Hindlimb muscle (tissue), 1 donor: Measurements from ENCODE around the gene ACAD10. TPM values are rescaled to one million over a fixed set of nuclear protein-coding genes. Genes with fewer than 3 reads are reported as not detected.

ENCODE experiments used
- DNase-seq: peaks from one replicate; pipeline ENCODE4 v3.0.0-alpha.2; 2013
- polyA plus RNA-seq: library from polyadenylated mRNA; unstranded; fragments of 120-200 nt; gene quantifications from one replicate; pipeline ENCODE4 v1.2.1, GENCODE V29; 2013; ENCODE audit not compliant: insufficient read length

Gene ACAD10
- polyA plus RNA-seq, 1 donor = 22.7 TPM

DNA sequence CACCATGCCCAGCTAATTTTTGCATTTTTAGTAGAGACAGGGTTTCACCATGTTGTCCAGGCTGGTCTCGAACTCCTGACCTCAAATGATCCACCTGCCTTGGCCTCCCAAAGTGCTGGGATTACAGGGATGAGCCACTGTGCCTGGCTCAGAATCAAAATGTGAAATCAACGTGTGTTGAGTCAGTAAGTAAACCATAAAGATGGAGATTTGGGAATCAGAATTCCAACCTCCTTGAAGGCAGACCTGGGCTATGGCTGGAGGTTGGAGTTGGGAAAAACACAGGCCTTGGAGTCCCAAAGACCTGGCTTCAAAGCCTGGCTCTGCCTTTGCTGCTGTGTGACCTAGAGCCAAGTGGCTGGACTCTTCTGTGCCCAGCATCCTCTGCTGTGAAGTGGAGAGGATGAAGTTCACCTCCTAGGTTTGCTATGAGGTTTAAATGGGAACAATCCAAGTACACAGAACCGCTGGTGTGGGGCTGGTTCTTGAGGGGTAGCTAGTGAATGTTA is 91.0 kb downstream of the ACAD10 start:
- DNase-seq = no peak

DNA sequence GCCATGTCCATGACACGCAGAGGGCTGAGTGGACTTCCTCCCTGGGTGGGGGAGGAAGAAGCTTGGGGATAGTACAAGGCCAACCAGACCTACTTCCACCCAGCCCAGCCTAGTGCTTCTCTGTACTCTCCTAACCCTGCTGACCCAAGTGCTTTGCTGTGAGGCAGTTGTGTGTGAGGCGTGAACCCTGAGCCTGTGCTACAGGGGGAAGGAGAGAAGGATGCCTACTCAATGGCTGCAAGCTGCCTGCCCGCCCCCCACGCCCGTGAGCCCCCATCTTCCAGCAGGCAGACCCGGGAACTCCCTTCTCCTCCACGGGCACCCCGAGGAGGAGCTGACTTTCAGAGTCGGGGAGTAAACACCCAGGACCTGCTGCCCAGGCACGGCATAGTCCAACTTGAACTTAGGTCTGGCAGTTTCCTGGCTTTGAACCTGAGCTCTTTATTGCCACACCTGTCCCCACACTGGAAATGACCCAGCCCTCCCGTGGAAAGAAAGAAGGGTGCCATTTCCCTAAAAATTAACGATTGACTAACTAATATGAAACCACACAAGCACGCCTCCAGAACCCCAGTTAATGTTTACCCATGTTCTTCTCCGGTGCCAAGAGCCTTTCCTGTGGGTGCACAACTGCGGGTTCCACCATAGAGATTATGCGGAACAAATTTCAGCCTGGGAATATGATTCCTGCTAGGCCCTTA is 91.6 kb downstream of the ACAD10 start:
- no peak for DNase-seq

DNA sequence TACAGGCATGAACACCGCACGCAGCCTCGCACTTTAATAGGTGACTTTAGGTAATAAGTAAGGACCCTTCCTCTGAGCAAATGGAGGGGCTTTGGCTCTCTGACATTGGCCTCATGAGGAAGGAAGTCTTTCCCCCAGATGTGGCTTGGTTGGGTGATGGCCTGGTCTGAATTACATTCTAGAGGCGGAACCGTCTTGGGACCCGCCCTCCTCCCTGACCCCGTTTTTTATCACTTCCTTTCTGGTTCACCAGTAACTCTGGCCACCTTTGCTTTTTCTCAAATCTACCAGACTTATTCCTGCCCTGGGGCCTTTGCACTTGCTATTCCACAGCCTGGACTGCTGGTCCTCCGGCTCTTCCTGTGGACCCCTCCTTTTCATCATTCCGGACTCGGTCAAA is 94.3 kb downstream of the ACAD10 start:
- no peak for DNase-seq

DNA sequence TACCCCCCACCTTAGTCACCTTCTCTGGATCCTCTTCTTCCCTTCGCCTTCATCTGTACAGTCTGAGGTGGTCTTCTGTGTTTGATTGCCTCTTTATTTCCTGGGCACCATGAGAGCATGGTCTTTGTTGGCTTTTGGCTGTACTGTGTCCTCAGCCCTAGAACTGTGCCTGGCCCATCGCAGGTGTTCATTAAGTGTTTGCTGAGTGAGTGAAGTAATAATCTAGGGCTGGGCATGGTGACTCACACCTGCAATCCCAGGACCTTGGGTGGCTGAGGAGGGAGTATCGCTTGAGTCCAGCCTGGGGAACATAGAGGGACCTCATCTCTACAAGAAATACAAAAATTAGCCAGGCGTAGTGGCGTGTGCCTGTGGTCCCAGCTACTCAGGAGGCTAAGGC is 94.8 kb downstream of the ACAD10 start:
- DNase-seq = no peak

DNA sequence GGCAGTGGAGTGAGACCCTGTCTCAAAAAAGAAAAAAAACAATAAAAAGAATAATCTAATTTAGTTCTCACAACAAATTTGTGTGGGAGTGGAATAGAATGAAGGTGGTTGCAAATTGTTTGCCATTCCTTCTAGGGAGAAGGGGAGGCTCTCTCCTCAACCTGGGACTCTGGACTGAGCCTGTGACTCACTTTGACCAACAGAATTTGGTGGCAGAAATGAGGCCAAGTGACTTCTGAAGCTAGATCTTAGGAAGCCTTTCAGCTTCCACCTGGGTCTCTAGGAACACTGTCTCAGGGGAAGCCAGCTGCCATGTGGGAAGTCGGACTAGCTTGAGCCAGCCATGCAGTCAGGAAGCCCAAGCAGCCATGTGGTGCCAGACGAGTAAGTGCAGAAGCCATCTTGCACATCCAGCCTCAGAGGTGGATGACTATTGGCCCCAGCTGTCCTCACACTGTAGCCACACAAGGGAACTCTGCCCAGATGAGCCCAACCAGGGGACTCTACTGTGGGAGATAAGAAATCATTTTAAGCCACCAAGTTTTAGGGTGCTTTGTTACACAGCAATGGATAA is 95.3 kb downstream of the ACAD10 start:
- no peak for DNase-seq

DNA sequence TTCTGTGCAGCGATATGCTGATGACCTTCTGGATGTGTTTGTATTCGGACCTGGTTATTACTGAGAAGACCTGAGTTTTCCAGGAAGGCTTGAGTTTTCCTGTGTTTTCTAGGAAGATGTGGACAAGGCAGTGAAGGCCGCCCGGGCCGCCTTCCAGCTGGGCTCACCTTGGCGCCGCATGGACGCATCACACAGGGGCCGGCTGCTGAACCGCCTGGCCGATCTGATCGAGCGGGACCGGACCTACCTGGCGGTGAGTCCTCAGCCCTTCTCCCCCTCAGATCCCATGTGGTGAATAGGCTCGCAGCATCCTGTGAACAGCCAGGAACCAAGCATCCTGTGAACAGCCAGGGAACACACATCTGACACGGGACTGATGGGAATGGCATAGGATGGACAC is 97.2 kb downstream of the ACAD10 start:
- DNase-seq = no peak

DNA sequence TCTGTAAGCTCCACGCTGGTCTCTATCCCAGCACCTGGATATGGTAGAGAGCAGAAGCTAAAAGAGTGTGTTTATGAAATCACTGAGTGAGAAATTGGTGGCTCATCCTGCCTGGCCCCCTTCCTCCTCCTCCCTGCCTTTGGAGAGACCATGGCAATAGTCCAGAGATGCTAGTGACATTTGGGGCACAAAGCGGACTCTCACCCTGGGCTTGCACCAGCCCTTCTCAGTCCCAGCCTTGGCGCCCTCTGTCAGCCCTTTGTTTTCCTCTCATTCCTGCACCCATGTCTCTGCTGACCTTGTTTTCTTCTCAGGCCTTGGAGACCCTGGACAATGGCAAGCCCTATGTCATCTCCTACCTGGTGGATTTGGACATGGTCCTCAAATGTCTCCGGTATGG is 99.1 kb downstream of the ACAD10 start:
- DNase-seq = no peak

DNA sequence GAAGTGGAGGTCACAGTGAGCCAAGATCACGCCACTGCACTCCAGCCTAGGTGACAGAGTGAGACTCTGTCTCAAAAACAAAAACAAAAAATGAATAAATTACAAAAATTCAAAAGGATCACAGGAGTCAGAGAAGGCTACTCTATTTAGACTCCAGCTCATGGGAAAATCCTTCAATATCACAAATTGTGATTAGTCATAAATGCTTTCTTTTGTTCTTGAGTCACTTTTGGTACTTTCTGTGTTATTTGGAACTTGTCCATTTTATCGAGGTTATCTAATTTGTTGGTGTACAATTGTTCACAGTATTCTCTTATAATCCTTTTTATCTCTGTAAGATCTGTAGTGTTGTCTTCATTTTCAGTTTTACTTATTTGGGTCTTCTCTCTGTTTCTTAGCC is 99.8 kb downstream of the ACAD10 start:
- no peak for DNase-seq

DNA sequence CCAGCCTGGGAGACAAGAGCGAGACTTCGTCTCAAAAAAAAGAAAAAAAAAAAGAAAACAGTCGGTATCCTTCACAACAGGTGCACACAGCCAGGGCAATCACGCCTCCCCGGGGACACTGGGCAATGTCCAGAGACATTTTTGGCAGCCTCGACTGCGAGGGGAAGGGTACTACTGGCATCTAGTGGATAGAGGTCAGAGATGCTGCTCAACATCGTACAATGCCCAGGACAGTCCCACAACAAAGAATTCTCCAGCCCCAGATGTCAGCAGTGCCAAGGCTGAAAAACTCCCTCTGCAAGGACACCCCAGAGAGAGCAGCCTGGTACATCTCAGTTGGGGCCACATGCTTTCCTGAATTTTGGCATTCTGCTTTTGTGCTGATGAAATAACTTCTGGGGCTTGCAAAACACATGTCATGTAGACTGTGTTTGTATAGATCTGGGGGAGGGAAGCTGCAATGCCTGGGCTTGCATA is 102.4 kb downstream of the ACAD10 start:
- no peak for DNase-seq

DNA sequence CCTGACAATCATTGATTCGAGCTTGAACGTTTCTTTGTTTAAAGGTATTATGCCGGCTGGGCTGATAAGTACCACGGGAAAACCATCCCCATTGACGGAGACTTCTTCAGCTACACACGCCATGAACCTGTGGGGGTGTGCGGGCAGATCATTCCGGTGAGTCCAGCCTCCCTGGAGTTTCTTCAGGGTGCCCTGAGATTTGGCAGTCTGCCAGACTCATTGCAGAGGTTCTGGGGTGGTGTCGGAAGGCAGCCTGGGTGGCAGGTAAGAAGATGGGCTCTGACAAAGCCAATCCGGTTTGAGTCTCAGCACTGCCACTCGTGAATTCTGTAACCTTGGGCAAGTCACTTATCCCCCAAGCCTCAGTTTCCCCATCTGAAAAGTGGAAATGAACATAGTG is 103.9 kb downstream of the ACAD10 start:
- no peak for DNase-seq

DNA sequence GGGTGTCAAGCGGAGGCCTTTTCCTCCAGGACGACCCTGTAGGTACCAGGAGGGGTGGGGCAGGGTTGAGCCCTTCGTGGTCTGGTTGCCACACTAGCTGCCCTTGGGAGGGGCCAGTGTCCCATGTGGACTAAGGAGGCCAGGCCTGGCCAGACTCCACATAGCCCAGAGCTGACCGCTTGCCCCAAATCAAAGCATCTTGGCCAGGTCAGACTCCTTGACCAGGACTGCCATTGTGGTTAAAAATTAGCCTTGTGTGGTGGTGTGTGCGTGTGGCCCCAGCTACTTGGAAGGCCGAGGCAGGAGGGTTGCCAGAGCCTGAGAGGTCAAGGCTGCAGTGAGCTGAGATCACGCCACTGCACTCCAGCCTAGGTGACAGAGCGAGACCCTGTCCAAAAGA is 105.7 kb downstream of the ACAD10 start:
- no peak for DNase-seq

DNA sequence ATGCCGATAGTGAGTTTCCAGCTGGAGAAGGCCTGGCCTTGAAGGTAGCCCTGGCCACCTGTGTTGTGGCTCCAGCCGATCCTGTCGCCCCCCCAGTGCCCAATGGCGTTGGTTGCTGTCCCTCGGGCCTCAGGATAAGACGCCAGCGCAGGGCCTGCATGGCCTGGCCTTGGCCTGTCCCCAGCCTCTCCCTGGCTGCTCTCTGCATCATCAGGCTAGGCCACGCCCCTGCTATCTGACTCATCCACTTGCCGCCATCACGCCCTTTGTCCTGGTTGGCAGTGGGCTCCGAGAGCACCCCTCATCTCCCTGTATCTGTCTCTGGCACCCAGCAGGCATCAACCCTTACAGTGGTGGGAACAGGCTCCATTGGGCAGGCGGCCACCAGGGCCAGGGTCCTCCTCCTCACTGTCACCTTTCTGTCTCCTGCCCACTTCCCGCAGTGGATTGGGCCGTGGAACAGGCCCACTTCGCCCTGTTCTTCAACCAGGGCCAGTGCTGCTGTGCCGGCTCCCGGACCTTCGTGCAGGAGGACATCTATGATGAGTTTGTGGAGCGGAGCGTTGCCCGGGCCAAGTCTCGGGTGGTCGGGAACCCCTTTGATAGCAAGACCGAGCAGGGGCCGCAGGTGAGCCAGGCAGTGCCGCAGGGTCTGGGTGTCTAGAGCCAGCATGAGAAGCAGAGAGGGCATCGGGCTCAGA is 106.5 kb downstream of the ACAD10 start:
- DNase-seq = no peak

DNA sequence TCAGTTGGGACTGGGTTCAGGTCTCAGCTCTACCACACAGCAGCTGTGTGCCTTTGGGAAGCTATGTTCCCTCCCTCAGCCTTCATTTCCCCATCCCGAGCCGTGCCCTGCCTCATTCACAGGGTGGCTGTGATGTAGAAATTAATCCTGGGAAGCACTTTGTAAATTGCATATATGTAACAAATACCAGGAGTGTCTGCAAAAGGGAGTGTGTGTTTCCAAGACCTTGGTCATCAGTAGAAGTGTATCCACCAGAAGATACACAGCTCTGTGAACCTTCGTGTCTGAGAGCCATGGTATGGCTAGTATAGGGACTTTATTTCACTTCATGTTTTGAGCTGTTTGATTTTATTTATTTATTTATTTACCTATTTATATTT is 107.0 kb downstream of the ACAD10 start:
- DNase-seq = no peak

DNA sequence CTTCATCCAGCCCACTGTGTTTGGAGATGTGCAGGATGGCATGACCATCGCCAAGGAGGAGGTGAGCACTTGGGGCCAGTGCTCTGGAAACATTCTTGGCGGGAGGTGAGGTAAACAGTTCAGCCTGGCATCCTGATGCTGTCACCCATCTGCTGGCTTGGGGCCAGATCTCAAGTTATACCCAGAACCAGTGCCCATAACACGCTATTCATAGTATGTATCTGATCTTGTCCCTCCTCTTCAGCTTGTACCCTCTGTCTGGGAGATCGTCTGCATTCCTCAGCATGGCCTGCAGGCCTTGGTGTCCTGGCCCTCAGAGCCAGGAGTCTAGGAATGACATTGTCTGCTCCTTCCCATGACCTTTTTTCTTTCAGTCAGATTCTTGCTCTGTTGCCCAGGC is 112.3 kb downstream of the ACAD10 start:
- no peak for DNase-seq

DNA sequence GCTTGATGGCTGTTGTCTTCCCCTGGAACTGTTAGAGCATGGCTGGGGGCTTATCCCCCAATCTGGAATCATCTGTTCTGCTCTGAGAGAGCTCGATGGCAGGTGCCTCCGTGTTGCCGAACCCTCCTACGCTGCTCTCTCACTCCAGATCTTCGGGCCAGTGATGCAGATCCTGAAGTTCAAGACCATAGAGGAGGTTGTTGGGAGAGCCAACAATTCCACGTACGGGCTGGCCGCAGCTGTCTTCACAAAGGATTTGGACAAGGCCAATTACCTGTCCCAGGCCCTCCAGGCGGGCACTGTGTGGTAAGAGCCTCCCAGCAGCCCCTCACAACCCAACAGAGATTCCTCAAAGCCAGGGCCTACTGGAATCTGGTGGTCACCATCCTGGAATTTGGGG is 113.9 kb downstream of the ACAD10 start:
- no peak for DNase-seq

DNA sequence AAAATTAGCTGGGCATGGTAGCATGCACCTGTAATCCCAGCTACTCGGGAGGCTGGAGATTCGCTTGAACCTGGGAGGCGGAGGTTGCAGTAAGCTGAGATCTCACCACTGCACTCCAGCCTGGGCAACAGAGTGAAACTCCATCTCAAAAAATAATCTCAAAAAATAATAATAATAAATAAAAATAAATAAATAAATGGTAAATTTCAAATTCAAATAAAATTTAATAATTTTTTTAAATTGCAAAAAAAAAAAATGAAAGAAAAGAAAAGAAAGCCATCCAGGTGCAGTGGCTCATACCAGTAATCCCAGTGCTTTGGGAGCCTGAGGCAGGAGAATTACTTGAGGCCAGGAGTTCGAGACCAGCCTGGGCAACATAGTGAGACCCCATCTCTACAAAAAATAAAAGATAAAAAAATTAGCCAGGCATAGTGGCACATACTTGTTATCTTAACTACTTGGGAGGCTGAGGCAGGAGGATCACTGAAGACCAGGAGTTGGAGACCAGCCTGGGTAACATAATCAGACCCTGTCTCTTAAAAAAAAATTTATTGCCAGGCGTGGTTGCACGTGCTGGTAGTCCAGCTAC is 117.3 kb downstream of the ACAD10 start:
- no peak for DNase-seq

DNA sequence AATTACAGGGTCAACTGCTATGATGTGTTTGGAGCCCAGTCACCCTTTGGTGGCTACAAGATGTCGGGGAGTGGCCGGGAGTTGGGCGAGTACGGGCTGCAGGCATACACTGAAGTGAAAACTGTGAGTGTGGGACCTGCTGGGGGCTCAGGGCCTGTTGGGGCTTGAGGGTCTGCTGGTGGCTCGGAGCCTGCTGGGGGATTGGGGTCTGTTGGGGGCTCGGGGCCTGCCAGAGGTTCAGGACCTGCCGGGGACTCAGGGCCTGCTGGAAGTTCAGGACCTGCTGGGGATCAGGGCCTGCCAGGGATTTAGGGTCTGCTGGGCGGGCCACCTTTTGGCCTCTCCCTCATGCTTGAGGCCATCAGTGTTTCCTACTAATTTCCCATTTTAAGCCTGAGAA is 118.0 kb downstream of the ACAD10 start:
- no peak for DNase-seq

DNA sequence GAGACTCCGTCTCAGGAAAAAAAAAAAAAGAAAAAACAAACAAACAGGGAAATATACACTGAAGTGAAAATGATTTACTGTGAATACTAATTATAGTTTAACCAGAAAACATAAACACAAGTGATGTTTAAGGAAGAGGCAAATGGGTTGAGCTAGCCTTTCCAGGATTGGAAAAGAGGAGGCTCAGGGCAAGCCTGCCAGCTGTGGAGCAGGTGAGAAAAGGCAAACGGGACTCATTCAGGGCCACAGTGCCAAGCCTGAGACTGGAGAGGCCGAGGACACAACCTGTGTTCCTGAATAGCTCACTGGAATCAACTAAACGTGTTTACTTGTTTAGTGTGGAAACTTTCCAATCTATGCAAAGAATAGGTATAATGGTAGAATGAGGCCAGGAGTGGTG is 120.5 kb downstream of the ACAD10 start:
- no peak for DNase-seq

Other genes starting within 250 kb of the ACAD10 start
- gene ATXN2, start 86.7 kb upstream of the ACAD10 start, polyA plus RNA-seq = 53.4 TPM
- gene BRAP, start 97 bp upstream of the ACAD10 start, polyA plus RNA-seq = 13.9 TPM
- gene ALDH2, start 80.9 kb downstream of the ACAD10 start, polyA plus RNA-seq = 36.6 TPM
- 36.5 TPM for gene MAPKAPK5, start 156.2 kb downstream of the ACAD10 start, polyA plus RNA-seq